ENCODE data around the gene DOCK1.

Gene DOCK1

DNA sequence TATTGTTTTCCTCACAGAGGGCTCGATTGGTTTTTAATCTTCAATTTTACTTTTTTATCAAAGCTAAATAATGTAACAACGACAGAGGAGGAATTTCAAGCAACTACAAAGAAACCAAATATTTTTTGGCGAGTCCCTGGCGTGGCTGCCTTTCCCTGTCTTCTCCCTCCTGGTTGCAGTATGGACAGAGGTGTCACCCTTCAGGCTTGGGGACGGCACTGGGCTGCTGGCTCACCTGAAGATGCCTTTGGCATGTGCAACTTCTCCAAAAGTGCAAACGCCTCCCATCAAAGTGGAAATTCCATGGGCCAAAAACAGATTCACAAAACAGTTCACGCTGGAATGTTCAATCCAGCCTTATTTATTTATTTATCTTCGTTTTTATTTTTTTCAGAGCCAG, 51.9 kb downstream of the DOCK1 start:
- no peak overlapping the region for H3K18ac ChIP-seq (ENCODE audit: low read depth in 1 of 2, low read length in 2 of 2)
- H3K27me3 ChIP-seq (ENCODE audit: control insufficient read depth in 1 of 2, insufficient read depth in 1 of 2, low read length in 2 of 2), result no peaks in the 10 kb centered on the region
- H2BK120ac ChIP-seq (ENCODE audit: low read depth, low read length), result no peak overlapping the region
- H3K14ac ChIP-seq (ENCODE audit: low read length in 2 of 2), result no peak overlapping the region
- peaks cover 19% of the 10 kb centered on the region for H3K4me1 ChIP-seq (ENCODE audit: control insufficient read depth, insufficient read depth, low read depth, low read length)
- H3K36me3 ChIP-seq (ENCODE audit: control insufficient read depth in 1 of 2, insufficient read depth in 2 of 2, low read depth in 1 of 2, low read length in 2 of 2), result peaks cover 3 to 11% of the 10 kb centered on the region in 2 experiments
- no peak overlapping the region for H3K27ac ChIP-seq (ENCODE audit: low read length, poor library complexity, severe bottlenecking)
- no peak overlapping the region for H2BK12ac ChIP-seq (ENCODE audit: low read length in 2 of 2)
- H4K8ac ChIP-seq (ENCODE audit: low read length), result no peak overlapping the region
- H2BK15ac ChIP-seq (ENCODE audit: low read depth, poor library complexity, severe bottlenecking), result no peak overlapping the region
- DNase-seq, result no peak
- peaks cover 41% of the 10 kb centered on the region for H3K79me1 ChIP-seq (replicated peaks; ENCODE audit: low read length, poor library complexity, severe bottlenecking)
- WGBS, result 91% methylated on average over 8 of the region's 8 CpGs
- no peaks in the 10 kb centered on the region for H3K9me3 ChIP-seq (ENCODE audit: control insufficient read depth, low read length)
- H3K23ac ChIP-seq (ENCODE audit: low read length in 2 of 2), result no peak overlapping the region
- H3K4me3 ChIP-seq (ENCODE audit: insufficient read depth in 1 of 2, low read depth in 1 of 2, low read length in 2 of 2), result no peak overlapping the region
- no peak overlapping the region for H2AK5ac ChIP-seq (ENCODE audit: low read length, severe bottlenecking)
- H4K91ac ChIP-seq (ENCODE audit: low read length), result no peak overlapping the region
- H2BK5ac ChIP-seq (ENCODE audit: low read depth, low read length, poor library complexity, severe bottlenecking), result no peak overlapping the region
- H3K4me2 ChIP-seq (ENCODE audit: low read length, poor library complexity, severe bottlenecking), result no peak overlapping the region
- no peak overlapping the region for H3K9ac ChIP-seq (ENCODE audit: low read length)
- no peak overlapping the region for H2AFZ ChIP-seq (ENCODE audit: low read depth, low read length)
- H3K4ac ChIP-seq (ENCODE audit: low read depth in 1 of 2, low read length in 2 of 2), result no peak overlapping the region

DNA sequence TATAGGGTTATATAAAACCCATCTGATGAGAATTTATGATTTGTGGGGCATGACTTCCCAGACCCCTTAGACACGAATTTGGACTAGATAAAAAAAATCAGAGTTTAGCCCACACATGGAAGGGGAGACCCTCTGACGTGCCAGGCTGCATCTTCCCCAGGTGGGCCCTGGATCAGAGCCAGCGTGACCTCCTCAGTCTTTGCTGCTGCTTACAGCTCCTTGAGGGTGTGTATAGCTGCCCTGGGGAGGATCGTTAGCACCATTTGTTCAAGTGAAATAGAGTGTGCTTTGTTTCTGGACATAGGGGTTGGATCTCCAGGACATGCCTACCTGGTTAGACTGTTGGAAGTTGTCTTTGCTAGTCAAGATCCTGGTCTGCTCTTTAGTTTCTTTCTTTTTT, 54.2 kb downstream of the DOCK1 start:
- DNase-seq, result no peak

DNA sequence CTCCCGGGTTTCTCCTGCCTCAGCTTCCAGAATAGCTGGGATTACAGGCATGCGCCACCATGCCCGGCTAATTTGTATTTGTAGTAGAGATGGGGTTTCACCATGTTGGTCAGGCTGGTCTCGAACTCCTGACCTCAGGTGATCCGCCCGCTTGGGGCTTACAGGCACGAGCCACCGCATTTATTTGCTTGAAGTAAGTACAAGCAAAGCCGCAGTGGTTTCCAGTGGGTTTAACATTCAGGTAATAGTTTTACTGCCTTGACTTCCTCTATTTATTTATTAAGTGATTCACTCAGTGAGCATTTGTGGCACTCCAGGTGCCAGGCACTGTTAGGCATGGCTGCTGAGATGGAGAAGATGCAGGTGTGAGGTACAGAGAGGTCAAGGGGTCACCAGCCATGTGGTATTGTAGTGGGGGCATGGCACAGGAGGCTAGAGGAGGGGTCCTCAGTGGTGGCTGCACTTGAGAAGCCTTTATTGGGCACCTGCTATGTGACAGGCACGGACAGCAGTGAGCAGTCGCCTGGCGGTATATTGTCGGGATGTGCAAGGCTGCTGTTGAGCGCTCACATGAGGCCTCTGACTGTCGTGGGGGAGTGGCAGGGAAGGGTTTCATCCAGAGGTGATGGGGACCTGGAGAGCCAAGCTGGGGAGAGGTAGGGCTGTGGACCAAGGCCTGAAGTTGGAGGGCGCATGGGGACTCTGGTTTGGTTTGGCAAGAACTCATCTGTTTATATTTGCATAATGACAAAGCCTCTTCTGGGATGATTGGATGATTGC, 54.9 kb downstream of the DOCK1 start:
- Histone ChIP-seq H3K79me1 (replicated peaks; ENCODE audit: low read length, poor library complexity, severe bottlenecking) (peaks cover 51% of the 10 kb centered on the region), H3K27me3 (ENCODE audit: control insufficient read depth in 1 of 2, insufficient read depth in 1 of 2, low read length in 2 of 2) (no peaks in the 10 kb centered on the region), H3K27ac (ENCODE audit: low read length, poor library complexity, severe bottlenecking) (no peak overlapping the region), H3K4me2 (ENCODE audit: low read length, poor library complexity, severe bottlenecking) (no peak overlapping the region), H3K23ac (ENCODE audit: low read length in 2 of 2) (no peak overlapping the region), H4K8ac (ENCODE audit: low read length) (no peak overlapping the region), H3K14ac (ENCODE audit: low read length in 2 of 2) (peak overlapping the region in 1 of 2 experiments; percentile 59), H2BK120ac (ENCODE audit: low read depth, low read length) (no peak overlapping the region), H2BK15ac (ENCODE audit: low read depth, poor library complexity, severe bottlenecking) (no peak overlapping the region), H3K9ac (ENCODE audit: low read length) (no peak overlapping the region), H3K18ac (ENCODE audit: low read depth in 1 of 2, low read length in 2 of 2) (peak overlapping the region in 1 of 2 experiments; percentile 56), H3K9me3 (ENCODE audit: control insufficient read depth, low read length) (no peaks in the 10 kb centered on the region), H3K4ac (ENCODE audit: low read depth in 1 of 2, low read length in 2 of 2) (no peak overlapping the region), H2AFZ (ENCODE audit: low read depth, low read length) (no peak overlapping the region), H4K91ac (ENCODE audit: low read length) (no peak overlapping the region), H2BK12ac (ENCODE audit: low read length in 2 of 2) (no peak overlapping the region), H3K4me3 (ENCODE audit: insufficient read depth in 1 of 2, low read depth in 1 of 2, low read length in 2 of 2) (no peak overlapping the region), H2AK5ac (ENCODE audit: low read length, severe bottlenecking) (no peak overlapping the region), H2BK5ac (ENCODE audit: low read depth, low read length, poor library complexity, severe bottlenecking) (no peak overlapping the region), H3K4me1 (ENCODE audit: control insufficient read depth, insufficient read depth, low read depth, low read length) (peaks cover 17% of the 10 kb centered on the region), H3K36me3 (ENCODE audit: control insufficient read depth in 1 of 2, insufficient read depth in 2 of 2, low read depth in 1 of 2, low read length in 2 of 2) (peaks cover 0 to 11% of the 10 kb centered on the region in 2 experiments)
- WGBS, result 94% methylated on average over 15 of the region's 16 CpGs
- no peak for DNase-seq

More for the DNA sequence above, 54.2 kb downstream of the DOCK1 start:
- Histone ChIP-seq H3K36me3 (ENCODE audit: control insufficient read depth in 1 of 2, insufficient read depth in 2 of 2, low read depth in 1 of 2, low read length in 2 of 2) (peaks cover 3 to 11% of the 10 kb centered on the region in 2 experiments), H3K4me2 (ENCODE audit: low read length, poor library complexity, severe bottlenecking) (no peak overlapping the region), H3K9me3 (ENCODE audit: control insufficient read depth, low read length) (no peaks in the 10 kb centered on the region), H2AFZ (ENCODE audit: low read depth, low read length) (no peak overlapping the region), H2BK5ac (ENCODE audit: low read depth, low read length, poor library complexity, severe bottlenecking) (no peak overlapping the region), H4K91ac (ENCODE audit: low read length) (no peak overlapping the region), H3K4me3 (ENCODE audit: insufficient read depth in 1 of 2, low read depth in 1 of 2, low read length in 2 of 2) (no peak overlapping the region), H2BK15ac (ENCODE audit: low read depth, poor library complexity, severe bottlenecking) (no peak overlapping the region), H3K23ac (ENCODE audit: low read length in 2 of 2) (no peak overlapping the region), H2BK12ac (ENCODE audit: low read length in 2 of 2) (no peak overlapping the region), H2AK5ac (ENCODE audit: low read length, severe bottlenecking) (peak overlapping the region; percentile 27), H4K8ac (ENCODE audit: low read length) (no peak overlapping the region), H3K4me1 (ENCODE audit: control insufficient read depth, insufficient read depth, low read depth, low read length) (peaks cover 16% of the 10 kb centered on the region), H3K79me1 (replicated peaks; ENCODE audit: low read length, poor library complexity, severe bottlenecking) (peaks cover 45% of the 10 kb centered on the region), H3K14ac (ENCODE audit: low read length in 2 of 2) (no peak overlapping the region), H2BK120ac (ENCODE audit: low read depth, low read length) (no peak overlapping the region), H3K27me3 (ENCODE audit: control insufficient read depth in 1 of 2, insufficient read depth in 1 of 2, low read length in 2 of 2) (no peaks in the 10 kb centered on the region), H3K9ac (ENCODE audit: low read length) (no peak overlapping the region), H3K18ac (ENCODE audit: low read depth in 1 of 2, low read length in 2 of 2) (peak overlapping the region in 1 of 2 experiments; percentile 6), H3K27ac (ENCODE audit: low read length, poor library complexity, severe bottlenecking) (no peak overlapping the region), H3K4ac (ENCODE audit: low read depth in 1 of 2, low read length in 2 of 2) (no peak overlapping the region)
- 88% methylated on average over 4 of the region's 4 CpGs for WGBS

DNA sequence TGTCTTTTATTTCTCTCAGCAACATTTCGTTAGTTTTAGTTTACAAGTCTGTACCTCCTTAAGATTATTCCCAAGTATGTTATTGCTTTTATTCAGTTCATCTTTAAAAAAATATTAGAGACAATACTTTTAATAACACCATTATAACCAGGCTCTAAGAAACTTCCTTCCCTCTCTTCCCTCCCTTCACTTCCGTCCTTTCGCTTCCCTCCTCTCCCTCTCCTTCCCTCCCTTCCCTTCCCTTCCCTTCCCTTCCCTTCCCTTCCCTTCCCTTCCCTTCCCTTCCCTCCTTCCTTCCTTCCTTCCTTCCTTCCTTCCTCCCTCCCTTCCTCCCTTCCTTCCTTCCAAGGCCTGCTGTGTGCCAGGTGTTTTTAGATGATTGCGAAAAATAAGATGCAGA, 58.1 kb downstream of the DOCK1 start:
- H4K8ac ChIP-seq (ENCODE audit: low read length), result no peak overlapping the region
- H3K18ac ChIP-seq (ENCODE audit: low read depth in 1 of 2, low read length in 2 of 2), result no peak overlapping the region
- H3K27ac ChIP-seq (ENCODE audit: low read length, poor library complexity, severe bottlenecking), result no peak overlapping the region
- no peak overlapping the region for H3K23ac ChIP-seq (ENCODE audit: low read length in 2 of 2)
- 98% methylated on average over 3 of the region's 4 CpGs for WGBS
- no peak overlapping the region for H2BK12ac ChIP-seq (ENCODE audit: low read length in 2 of 2)
- H4K91ac ChIP-seq (ENCODE audit: low read length), result no peak overlapping the region
- H3K79me1 ChIP-seq (replicated peaks; ENCODE audit: low read length, poor library complexity, severe bottlenecking), result peaks cover 47% of the 10 kb centered on the region
- H3K9me3 ChIP-seq (ENCODE audit: control insufficient read depth, low read length), result no peaks in the 10 kb centered on the region
- no peak overlapping the region for H2BK120ac ChIP-seq (ENCODE audit: low read depth, low read length)
- no peaks in the 10 kb centered on the region for H3K36me3 ChIP-seq (ENCODE audit: control insufficient read depth in 1 of 2, insufficient read depth in 2 of 2, low read depth in 1 of 2, low read length in 2 of 2)
- H2AK5ac ChIP-seq (ENCODE audit: low read length, severe bottlenecking), result no peak overlapping the region
- H3K4me3 ChIP-seq (ENCODE audit: insufficient read depth in 1 of 2, low read depth in 1 of 2, low read length in 2 of 2), result no peak overlapping the region
- no peak overlapping the region for H3K4ac ChIP-seq (ENCODE audit: low read depth in 1 of 2, low read length in 2 of 2)
- H2BK5ac ChIP-seq (ENCODE audit: low read depth, low read length, poor library complexity, severe bottlenecking), result no peak overlapping the region
- H3K14ac ChIP-seq (ENCODE audit: low read length in 2 of 2), result no peak overlapping the region
- no peaks in the 10 kb centered on the region for H3K27me3 ChIP-seq (ENCODE audit: control insufficient read depth in 1 of 2, insufficient read depth in 1 of 2, low read length in 2 of 2)
- H2AFZ ChIP-seq (ENCODE audit: low read depth, low read length), result no peak overlapping the region
- no peak overlapping the region for H2BK15ac ChIP-seq (ENCODE audit: low read depth, poor library complexity, severe bottlenecking)
- H3K4me1 ChIP-seq (ENCODE audit: control insufficient read depth, insufficient read depth, low read depth, low read length), result peaks cover 9% of the 10 kb centered on the region
- H3K9ac ChIP-seq (ENCODE audit: low read length), result no peak overlapping the region
- H3K4me2 ChIP-seq (ENCODE audit: low read length, poor library complexity, severe bottlenecking), result no peak overlapping the region
- DNase-seq, result no peak
